Measurements from ENCODE around the gene CMTM5.

The CMTM5 gene

GRCh38 chr14:23376482-23377197 lies at the start of gene CMTM5:
Gene CMTM5, plus strand, starts transcription at chr14:23377046. Its CDS starts 206 bp downstream, at chr14:23377252.
- peak; percentile 97 for DNase-seq (ENCODE audit: low spot score)

- peak; percentile 91 for DNase-seq (ENCODE audit: low spot score)
These were observed 48.7 kb upstream of the CMTM5 start for GRCh38 chr14:23327947-23328744.

GRCh38 chr14:23335623-23336022 lies 41.2 kb upstream of the CMTM5 start:
- no peak for DNase-seq (ENCODE audit: low spot score)

DNA sequence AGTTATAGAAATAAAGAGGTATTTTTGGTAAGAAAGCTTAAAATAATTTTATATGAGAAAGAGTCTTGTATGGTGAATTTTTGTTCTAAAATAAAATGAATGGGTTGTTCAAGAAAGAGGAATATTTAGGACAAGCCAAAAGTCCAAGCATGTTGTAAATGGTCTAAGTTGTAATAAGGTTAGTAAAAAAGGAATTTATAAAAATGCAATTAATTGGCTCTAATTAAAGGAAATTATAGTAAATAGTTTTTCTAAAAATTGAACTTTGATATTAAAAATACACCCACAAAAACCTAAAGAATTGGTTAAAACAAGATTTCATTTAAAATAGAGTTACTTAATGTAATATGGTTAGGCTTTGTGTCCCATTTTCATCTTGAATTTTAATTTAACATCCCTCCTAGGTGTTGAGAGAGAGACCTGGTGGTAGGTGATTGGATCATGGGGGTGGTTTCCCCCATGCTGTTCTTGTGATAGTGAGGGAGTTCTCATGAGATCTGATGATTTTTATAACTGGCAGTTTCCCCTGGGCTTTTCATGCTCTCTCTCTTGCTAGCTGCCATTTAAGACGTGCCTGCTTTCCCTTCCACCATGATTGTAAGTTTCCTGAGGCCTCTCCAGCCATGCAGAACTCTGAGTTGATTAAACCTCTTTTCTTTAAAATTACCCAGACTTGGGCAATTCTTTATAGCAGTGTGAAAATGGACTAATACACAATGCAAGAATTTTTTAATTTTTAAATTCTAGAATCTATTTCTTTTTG lies 37.2 kb upstream of the CMTM5 start:
- no peak for DNase-seq (ENCODE audit: low spot score)

GRCh38 chr14:23344481-23344880 lies 32.4 kb upstream of the CMTM5 start:
- DNase-seq (ENCODE audit: low spot score): no peak

DNA sequence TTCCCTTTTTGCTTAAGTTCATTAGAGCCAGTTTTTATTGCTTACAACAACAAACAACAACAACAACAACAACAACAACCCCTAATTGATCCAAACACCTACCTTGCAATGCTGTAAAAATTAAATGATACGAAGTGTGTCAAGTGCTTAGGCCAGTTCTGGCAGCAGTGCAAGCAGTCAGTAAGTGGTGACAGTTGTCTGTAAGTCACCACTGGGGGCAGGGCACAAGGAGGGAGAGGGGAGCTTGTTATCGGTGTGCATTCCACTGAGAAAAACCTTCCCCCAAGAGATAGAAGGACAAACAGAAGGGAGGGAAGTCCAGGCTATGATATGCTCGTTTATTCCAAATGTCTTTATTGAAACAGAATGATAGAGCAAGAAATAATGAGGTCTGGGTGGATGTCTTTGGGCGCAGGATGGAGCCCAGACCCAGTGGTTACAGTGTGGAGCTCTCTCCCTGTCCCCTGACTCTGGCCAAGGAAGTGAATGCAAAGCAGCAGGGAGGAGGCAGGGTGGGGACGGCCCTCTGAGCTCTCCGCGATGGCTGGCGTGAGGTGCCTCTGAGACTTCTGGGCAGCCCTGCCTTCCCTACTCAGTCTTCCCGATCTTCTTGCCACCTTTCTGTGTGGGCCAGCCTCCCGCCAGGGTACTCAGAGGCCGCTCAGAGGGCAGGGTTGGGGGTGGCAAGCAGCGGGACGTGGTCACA lies 30.7 kb upstream of the CMTM5 start:
- no peak for DNase-seq (ENCODE audit: low spot score)

DNA sequence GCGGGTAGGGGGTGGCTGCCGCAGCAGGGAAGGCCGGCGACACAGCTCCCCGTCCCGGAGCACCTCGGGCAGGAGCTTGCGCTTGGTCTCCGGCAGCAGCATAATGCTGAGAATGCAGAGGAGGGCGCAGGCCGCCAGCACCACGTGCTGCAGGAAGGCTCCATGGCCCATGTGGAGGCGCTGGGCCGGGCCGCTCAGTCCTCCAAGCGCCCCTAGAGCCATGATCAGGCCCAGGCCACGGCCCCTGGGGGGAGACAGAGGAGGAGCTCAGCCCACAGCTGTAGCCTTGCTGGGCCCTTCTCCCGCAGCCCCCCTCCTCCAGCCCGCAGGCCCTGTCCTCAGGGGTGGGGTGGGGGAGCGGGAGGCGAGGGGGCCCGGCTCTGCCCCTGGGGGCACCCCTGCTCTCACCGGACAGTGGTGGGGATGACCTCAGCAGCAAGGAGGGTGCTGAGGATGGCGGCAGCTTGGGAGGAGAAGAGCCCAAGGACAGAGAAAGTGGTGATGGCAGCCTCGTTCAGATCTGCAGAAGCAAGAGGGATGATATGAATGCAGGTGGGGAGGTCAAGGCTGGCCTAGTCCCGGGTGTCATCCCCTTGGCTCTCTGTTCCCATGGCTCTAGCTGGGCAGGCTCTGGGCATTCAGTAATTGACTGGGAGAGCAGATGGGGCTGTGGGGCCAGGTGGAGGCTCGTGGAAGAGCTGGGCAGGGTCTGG lies 30.0 kb upstream of the CMTM5 start:
- no peak for DNase-seq (ENCODE audit: low spot score)

DNA sequence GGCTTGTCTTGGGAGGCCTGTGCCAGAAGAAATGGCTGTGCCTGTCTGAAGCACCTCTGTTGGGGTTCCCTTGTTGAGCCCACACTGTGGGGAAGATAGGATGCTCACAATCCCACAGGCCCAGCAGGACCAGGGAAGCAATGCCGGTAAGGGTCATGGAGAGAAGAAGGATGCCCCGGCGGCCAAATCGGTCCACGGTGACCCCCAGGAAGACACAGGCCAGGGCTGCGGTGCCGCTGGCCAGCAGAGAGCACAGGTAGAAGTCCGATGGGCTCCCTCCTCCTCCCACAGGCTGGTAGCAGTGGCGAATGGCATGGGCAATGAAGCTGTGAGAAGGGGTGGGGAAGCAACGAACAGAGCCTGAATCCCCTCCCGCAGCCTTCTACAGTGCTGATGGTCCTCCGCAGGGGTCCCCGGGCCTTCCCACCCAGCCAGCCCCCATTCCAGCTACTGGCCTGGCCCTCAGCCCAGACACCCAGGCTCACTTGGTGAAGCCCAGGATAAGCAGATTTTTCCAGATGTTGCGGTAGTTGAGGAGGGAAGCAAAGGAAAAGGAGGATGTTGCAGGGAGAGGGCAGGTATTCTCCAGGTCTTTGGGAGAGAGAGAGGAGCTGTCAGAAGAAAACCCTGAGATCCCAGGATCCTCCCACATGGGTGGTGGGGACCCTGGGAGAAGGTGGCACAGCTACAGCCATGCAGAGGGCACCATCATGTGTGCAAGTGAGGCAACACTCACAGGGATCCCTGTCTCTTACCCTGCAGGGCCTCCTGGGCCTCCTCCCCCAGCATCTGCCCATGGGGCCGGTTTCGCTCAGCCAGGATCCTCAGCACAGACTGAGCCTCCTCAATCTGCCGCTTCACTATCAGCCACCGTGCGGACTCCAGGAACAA lies 29.2 kb upstream of the CMTM5 start:
- DNase-seq (ENCODE audit: low spot score): no peak

DNA sequence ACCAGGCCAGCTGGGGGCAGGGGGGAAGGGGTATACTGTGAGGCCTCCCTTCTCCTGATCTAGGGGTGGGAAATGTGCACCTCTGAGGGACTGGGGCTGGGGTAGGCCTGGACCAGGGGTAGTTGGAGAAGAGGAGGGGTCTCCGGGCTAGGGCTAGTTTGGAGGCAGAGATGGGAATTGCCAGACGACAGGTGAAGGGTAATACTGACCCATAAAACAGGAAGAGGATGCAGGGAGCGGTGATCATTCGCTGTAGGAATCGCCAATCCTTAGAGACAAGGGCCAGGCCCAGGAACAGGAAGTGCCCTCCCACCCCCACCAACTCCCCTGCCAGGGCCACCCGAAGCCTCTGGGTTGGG lies 28.6 kb upstream of the CMTM5 start:
- no peak for DNase-seq (ENCODE audit: low spot score)

DNA sequence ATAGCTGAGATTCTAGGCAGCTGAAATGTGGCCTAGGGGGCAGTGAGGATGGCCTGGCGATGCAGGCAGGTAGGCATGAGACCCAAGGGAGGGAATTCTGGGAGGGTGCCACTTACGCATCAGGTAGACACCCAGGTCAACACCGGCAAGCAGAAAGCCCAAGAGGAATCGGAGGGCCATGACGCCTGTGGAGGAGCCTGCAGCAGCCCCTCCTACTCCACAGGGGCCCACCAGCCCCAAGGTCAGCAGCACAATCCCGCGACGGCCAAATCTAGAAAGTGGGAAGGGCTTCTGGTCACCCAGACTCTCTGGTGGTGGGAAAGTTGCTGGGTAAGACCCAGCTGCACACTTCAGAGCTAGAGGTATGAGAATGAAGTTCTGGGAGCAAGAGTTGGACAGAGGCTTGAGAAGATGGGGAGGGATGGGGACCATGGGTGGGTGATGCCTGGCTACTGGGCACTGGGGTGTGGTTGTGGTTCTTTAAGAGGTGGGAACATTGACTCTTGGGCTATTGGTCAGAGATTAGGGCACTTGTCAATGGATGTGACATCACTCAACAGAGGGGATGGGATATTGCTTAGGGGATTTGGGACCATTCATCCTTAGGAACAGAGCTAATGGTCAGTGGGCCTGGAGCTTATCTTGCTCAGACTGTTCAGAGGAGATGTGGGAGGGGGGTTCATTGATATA lies 27.5 kb upstream of the CMTM5 start:
- DNase-seq (ENCODE audit: low spot score): no peak

DNA sequence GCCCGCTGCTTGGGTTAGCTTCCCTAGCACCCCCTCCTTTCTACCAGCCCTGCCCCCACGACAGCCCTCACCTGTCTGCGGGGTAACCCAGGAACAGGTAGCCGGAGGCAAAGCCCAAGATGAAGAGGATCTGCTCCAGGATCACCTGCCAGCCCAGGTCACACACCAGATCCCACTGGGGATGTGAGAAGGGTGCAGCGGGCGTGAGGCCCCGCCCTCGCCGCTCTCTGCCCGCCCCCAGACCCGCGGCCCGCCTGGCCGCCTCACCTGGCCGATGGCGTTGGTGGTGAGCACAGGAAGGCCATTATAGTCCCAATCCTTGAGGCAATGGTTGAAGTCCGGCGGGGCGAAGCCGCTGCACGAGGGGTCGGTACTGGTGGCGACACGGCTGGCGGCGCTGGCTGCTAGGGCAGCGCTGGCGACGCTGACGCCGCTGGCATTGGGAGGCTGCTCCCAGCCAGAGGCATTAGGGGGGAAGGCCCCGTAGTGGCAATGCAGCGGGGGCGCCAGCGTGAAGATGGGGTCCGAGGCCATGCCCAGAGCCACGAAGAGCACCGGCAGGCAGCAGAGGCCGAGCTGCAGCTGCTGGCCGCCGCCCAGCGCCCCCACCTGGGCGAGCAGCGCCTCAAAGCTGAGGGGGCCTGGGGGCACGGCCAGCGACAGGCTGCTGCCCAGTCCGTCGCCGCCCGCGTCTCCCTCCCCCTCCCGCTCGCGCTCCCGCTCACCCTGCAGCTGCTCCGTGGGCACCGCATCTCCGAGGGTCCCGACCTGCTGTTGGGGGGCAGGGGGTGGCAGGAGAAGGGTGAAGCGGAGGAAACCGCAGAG lies 25.0 kb upstream of the CMTM5 start:
- no peak for DNase-seq (ENCODE audit: low spot score)

DNA sequence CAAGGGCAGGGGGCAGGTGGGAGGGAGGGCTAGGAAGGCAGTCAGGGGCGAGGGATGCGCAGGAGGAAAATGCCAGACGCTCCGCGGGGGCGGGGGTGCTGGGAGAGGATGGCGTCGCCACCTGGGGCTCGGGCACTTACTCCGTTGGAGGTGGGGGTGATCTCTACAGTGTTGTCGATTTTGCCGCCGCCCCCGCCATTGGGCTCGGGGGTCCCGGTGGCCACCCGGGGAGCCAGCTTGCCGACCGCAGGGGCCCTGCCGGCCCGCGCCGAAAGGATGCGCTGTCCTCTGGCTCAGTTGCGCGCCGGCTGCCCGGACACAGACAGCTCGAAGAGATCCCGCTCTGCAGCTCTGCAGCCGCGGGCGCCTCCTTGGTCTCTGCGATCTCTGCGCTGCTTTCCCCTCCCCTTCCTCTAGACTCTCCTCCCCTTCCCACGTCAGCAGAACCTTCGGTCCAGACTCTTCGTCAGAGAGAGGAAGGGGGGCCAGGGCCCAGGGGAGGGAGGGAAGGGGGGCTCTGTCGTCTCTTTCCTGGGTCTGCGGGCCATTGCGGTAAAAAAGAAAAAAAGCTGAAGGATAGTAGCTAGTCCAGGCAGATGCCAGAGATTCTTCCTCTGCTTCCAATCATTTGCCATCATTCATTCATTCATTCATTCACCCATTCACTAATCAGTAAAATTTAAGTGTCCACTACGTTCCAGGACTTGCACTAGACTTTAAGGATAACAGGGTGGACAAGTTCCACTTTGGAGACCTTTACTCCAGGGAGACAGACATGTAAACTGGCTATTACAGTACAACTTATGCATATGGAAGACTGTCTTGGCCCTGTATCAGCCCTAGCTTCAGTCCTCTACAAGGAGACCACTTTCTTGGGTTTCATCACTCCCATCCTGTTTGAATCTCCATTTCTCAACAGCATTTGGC lies 24.1 kb upstream of the CMTM5 start, which contains the start of gene SLC22A17:
TSS of gene SLC22A17 (minus strand) at position 382 of the 927 bp plus-strand sequence.
- peak; percentile 94 for DNase-seq (ENCODE audit: low spot score)

- no peak for DNase-seq (ENCODE audit: low spot score)
These were observed 23.4 kb upstream of the CMTM5 start for GRCh38 chr14:23353433-23353780.

- no peak for DNase-seq (ENCODE audit: low spot score)
These were observed 21.9 kb upstream of the CMTM5 start for GRCh38 chr14:23354990-23355389.

GRCh38 chr14:23355871-23356435 lies 20.9 kb upstream of the CMTM5 start:
- no peak for DNase-seq (ENCODE audit: low spot score)

GRCh38 chr14:23356662-23357061 lies 20.2 kb upstream of the CMTM5 start:
- no peak for DNase-seq (ENCODE audit: low spot score)

DNA sequence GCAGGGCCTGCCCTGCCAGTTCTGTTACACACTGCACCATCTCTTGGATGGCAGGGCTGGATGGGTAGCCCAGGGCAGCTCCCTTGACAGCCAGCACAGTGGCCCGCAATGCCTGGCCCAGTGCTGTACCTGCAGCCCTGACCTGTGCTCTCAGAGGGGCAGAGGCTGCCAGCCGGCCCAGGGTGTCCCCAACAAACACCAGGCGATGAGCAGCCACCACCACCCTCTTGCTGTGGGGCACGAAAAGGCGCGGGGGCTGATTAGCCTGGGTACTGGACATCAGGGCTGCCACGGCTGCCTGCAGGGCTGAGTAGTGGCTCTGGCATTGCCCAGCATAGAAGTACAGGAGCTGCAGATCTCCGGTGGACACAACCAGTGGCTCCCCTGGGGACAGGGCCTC lies 19.6 kb upstream of the CMTM5 start:
- DNase-seq (ENCODE audit: low spot score): no peak

DNA sequence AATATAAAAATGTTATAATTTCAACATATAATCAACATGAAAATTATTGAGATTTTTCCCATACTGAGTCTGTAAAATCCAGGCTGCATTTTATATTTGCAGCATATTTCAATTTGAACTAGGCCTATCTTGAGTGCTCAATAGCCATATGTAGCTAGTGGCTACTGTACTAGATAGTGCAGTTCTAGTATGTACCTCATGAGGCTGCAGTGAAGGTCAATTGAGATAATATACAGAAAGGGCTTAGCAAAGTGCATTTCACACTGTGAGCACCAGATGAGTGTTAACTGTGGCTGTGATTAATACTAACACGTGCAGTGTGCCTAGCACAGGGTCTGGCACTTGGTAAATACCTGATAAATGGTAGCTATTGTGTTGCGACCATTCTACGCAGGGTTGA lies 18.8 kb upstream of the CMTM5 start:
- DNase-seq (ENCODE audit: low spot score): no peak

Measured in pons (tissue), 1 donor.